ENCODE data around the gene TBC1D9B. TPM values are rescaled to one million over a fixed set of nuclear protein-coding genes. Genes with fewer than 3 reads are reported as not detected.

The TBC1D9B gene
- total and polyA plus RNA-seq, 9 of the 15 experiments (the other 6 are each of a cell fraction or from before 2014, with no cell fraction given) = 2.9 to 59.1 (median 33.5) TPM

- H3K4me3 ChIP-seq = peak overlapping the region; percentile 65
- H3K9ac ChIP-seq (ENCODE audit: insufficient read depth in 1 of 2, low read depth in 2 of 2, low read length in 2 of 2) = peak overlapping the region; percentile 72 to 87
- no peak overlapping the region for H3K27ac ChIP-seq (ENCODE audit: extremely low read depth, low read depth, low read length)
- H2AFZ ChIP-seq (ENCODE audit: low read depth, low read length) = no peak overlapping the region
- no peaks in the 10 kb centered on the region for H3K9me1 ChIP-seq (ENCODE audit: control insufficient read depth, insufficient read depth, low read length)
- intact Hi-C loops (cut with micrococcal nuclease) = no loop called here
- peaks cover 41% of the 10 kb centered on the region for H3K79me2 ChIP-seq (ENCODE audit: control insufficient read depth, insufficient read depth, low read length)
- in situ Hi-C loops (cut with MboI) = no loop called here
- FAIRE-seq = no peak
- WGBS (ENCODE audit: insufficient coverage, low coverage, missing lambda C conversion rate) = 78% methylated on average over 5 of the region's 5 CpGs
- ATAC-seq = no peak
- H3K4me2 ChIP-seq (ENCODE audit: insufficient read depth, low read length) = peak overlapping the region; percentile 75
- H3K9me3 ChIP-seq (replicated peaks; ENCODE audit: control insufficient read depth, insufficient read depth, low read depth, low read length) = no peaks in the 10 kb centered on the region
- peaks cover 10 to 40% of the 10 kb centered on the region in 2 experiments for H3K4me1 ChIP-seq (replicated peaks in 1 of 2; ENCODE audit: control insufficient read depth in 2 of 2, insufficient read depth in 2 of 2, low read length in 2 of 2)
- no peaks in the 10 kb centered on the region for H3K27me3 ChIP-seq (ENCODE audit: control insufficient read depth in 2 of 2, insufficient read depth in 2 of 2, low read length in 2 of 2)
- H4K20me1 ChIP-seq (replicated peaks; ENCODE audit: control insufficient read depth, insufficient read depth, low read length) = no peaks in the 10 kb centered on the region
- CTCF ChIA-PET (ENCODE audit: low intra/inter-chr PET ratio) = no interaction called here
- no peak for DNase-seq (ENCODE audit: extremely low read depth in 1 of 4, low spot score in 3 of 4)
- no TSS peak for BruUV-seq (replicated peaks)
- peaks cover 35% of the 10 kb centered on the region; the same call in 2 of the 3 replicates for H3K36me3 ChIP-seq (ENCODE audit: control insufficient read depth, insufficient read depth, low read length)
- POLR2A ChIA-PET = interaction anchor here (0.6 to 3.3 kb wide), 5 partner anchors 8 to 786 kb away, joined by 3 to 30 read pairs (median 3); partner anchors contain the start of gene SQSTM1
- TF ChIP-seq THAP12 (CRISPR knock-in tag; IDR thresholded peaks at IDR 0.05) = no peak
- TF ChIP-seq CBX8 (IDR thresholded peaks at IDR 0.05; ENCODE audit: borderline replicate concordance, extremely low read depth, low read depth, low read length, poor library complexity, severe bottlenecking) = no peak
- no peak for TF ChIP-seq TRIM28 (IDR thresholded peaks at IDR 0.05)
- no peak for TF ChIP-seq SNIP1 (IDR thresholded peaks at IDR 0.05; ENCODE audit: low read depth)
- no peak for TF ChIP-seq E4F1 (CRISPR knock-in tag; IDR thresholded peaks at IDR 0.05; ENCODE audit: borderline replicate concordance)
- TF ChIP-seq CBX5 (IDR thresholded peaks at IDR 0.05; ENCODE audit: borderline replicate concordance, low read depth) = no peak
- TF ChIP-seq ZKSCAN8 (CRISPR knock-in tag; IDR thresholded peaks at IDR 0.05) = no peak
- TF ChIP-seq BCLAF1 (IDR thresholded peaks at IDR 0.05; ENCODE audit: borderline replicate concordance in 1 of 2, control insufficient read depth in 1 of 2, low read depth in 2 of 2, low read length in 1 of 2) = no peak
- TF ChIP-seq SP1 (CRISPR knock-in tag; IDR thresholded peaks at IDR 0.05) = no peak
- no peak for TF ChIP-seq CREB1 (IDR thresholded peaks at IDR 0.05)
- TF ChIP-seq CREB1 (CRISPR knock-in tag; IDR thresholded peaks at IDR 0.05) = no peak
- TF ChIP-seq ZNF778 (CRISPR knock-in tag; IDR thresholded peaks at IDR 0.05) = no peak
Measured at GRCh38 chr5:179812997-179813607, 94.6 kb downstream of the TBC1D9B start.

Data from K562 (cell line).